Subcutaneous abdominal adipose tissue (tissue), 5 donors: ENCODE measurements around the gene CAPN11.

Experiments used
- H3K27ac ChIP-seq: one replicate; pipeline ENCODE4 v1.7.0; 2013; ENCODE audit warnings: low read depth, mild to moderate bottlenecking, inconsistent platforms, low read length, moderate library complexity
- H3K27me3 ChIP-seq, 5 donors: one replicate each; pipeline ENCODE4 v1.7.0; 2013; ENCODE audit warnings: low read length in 5 of 5, inconsistent platforms in 1 of 5; ENCODE audit not compliant: control insufficient read depth in 5 of 5, insufficient read depth in 4 of 5
- H3K36me3 ChIP-seq, 5 donors: one replicate each; pipeline ENCODE4 v1.7.0; 2013; ENCODE audit warnings: low read length in 5 of 5; ENCODE audit not compliant: control insufficient read depth in 5 of 5, insufficient read depth in 5 of 5
- H3K4me1 ChIP-seq, 5 donors: one replicate each; pipeline ENCODE4 v1.7.0; 2013; ENCODE audit warnings: low read length in 5 of 5, mild to moderate bottlenecking in 3 of 5, moderate library complexity in 1 of 5; ENCODE audit not compliant: control insufficient read depth in 5 of 5, insufficient read depth in 5 of 5
- H3K4me3 ChIP-seq, 5 donors: one replicate each; pipeline ENCODE4 v1.7.0; 2013; ENCODE audit warnings: low read length in 5 of 5, low read depth in 1 of 5
- H3K9ac ChIP-seq, 5 donors: one replicate each; pipeline ENCODE4 v1.7.0; 2013; ENCODE audit warnings: low read length in 5 of 5, mild to moderate bottlenecking in 4 of 5, moderate library complexity in 3 of 5
- H3K9me3 ChIP-seq, 5 donors: one replicate each; pipeline ENCODE4 v1.7.0; 2013; ENCODE audit warnings: low read length in 5 of 5; ENCODE audit not compliant: control insufficient read depth in 5 of 5
- donor health status: healthy.
- donor health status: healthy.
- donor health status: healthy.
- donor health status: healthy.
- donor health status: healthy.

The CAPN11 gene

DNA sequence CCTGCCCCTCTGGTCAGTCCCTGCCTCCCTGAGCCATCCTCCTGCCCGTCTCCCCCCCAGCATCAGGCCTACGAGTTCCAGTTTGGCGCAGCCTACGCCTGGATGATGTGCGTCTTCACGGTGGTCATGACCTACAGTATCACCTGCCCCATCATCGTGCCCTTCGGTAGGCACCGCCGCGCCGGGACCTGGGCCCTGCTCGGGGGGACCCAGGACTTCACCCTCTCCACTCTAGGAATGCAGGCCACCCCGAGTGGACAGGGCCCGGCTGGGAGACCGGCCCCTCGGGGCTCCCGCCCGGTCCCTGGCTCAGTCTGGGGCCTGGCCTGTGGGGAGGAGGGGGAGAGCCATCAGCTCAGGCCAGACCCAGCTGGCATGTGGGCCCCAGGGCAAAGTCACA lies 6.1 kb upstream of the CAPN11 start:
- peaks cover 3 to 50% (median 38%) of the 10 kb centered on the region in 5 donors for H3K36me3 ChIP-seq
- H3K4me3 ChIP-seq: no peak overlapping the region
- H3K27ac ChIP-seq: no peak overlapping the region
- H3K27me3 ChIP-seq: no peaks in the 10 kb centered on the region
- no peaks in the 10 kb centered on the region for H3K9me3 ChIP-seq
- H3K9ac ChIP-seq: no peak overlapping the region
- H3K4me1 ChIP-seq: peaks cover 0 to 10% (median 6%) of the 10 kb centered on the region in 5 donors

- H3K4me3 ChIP-seq: no peak overlapping the region
- H3K9me3 ChIP-seq: no peaks in the 10 kb centered on the region
- no peak overlapping the region for H3K9ac ChIP-seq
- peaks cover 3 to 35% (median 22%) of the 10 kb centered on the region in 5 donors for H3K36me3 ChIP-seq
- no peaks in the 10 kb centered on the region for H3K27me3 ChIP-seq
- no peak overlapping the region for H3K27ac ChIP-seq
- peaks cover 0 to 10% (median 6%) of the 10 kb centered on the region in 5 donors for H3K4me1 ChIP-seq
Measured at GRCh38 chr6:44154067-44154466, 4.6 kb upstream of the CAPN11 start.

GRCh38 chr6:44156494-44157151 lies 2.0 kb upstream of the CAPN11 start:
- H3K4me3 ChIP-seq: no peak overlapping the region
- H3K9me3 ChIP-seq: no peaks in the 10 kb centered on the region
- peaks cover 0 to 7% (median 5%) of the 10 kb centered on the region in 5 donors for H3K4me1 ChIP-seq
- no peak overlapping the region for H3K27ac ChIP-seq
- no peaks in the 10 kb centered on the region for H3K27me3 ChIP-seq
- H3K9ac ChIP-seq: no peak overlapping the region
- peaks cover 0 to 18% (median 9%) of the 10 kb centered on the region in 5 donors for H3K36me3 ChIP-seq

- Histone ChIP-seq H3K4me1 (peaks cover 0 to 4% (median 0%) of the 10 kb centered on the region in 5 donors), H3K36me3 (peaks cover 0 to 17% (median 9%) of the 10 kb centered on the region in 5 donors), H3K27ac (no peak overlapping the region), H3K4me3 (no peak overlapping the region), H3K27me3 (no peaks in the 10 kb centered on the region), H3K9ac (no peak overlapping the region), H3K9me3 (no peaks in the 10 kb centered on the region)
Measured at GRCh38 chr6:44157152-44157521, 1.5 kb upstream of the CAPN11 start.

- Histone ChIP-seq H3K36me3 (no peaks in the 10 kb centered on the region), H3K4me3 (no peak overlapping the region), H3K27ac (no peak overlapping the region), H3K4me1 (no peaks in the 10 kb centered on the region), H3K9me3 (no peaks in the 10 kb centered on the region), H3K9ac (no peak overlapping the region), H3K27me3 (peaks cover 0 to 6% (median 0%) of the 10 kb centered on the region in 5 donors)
Measured at GRCh38 chr6:44161997-44162338, 3.3 kb downstream of the CAPN11 start.

GRCh38 chr6:44162876-44163625 lies 4.4 kb downstream of the CAPN11 start:
- no peak overlapping the region for H3K27ac ChIP-seq
- no peaks in the 10 kb centered on the region for H3K36me3 ChIP-seq
- H3K4me1 ChIP-seq: no peaks in the 10 kb centered on the region
- H3K27me3 ChIP-seq: peaks cover 0 to 6% (median 0%) of the 10 kb centered on the region in 5 donors
- no peaks in the 10 kb centered on the region for H3K9me3 ChIP-seq
- no peak overlapping the region for H3K4me3 ChIP-seq
- no peak overlapping the region for H3K9ac ChIP-seq

GRCh38 chr6:44166116-44166515 lies 7.5 kb downstream of the CAPN11 start:
- Histone ChIP-seq H3K36me3 (no peaks in the 10 kb centered on the region), H3K27ac (no peak overlapping the region), H3K9ac (no peak overlapping the region), H3K27me3 (peaks cover 0 to 6% (median 0%) of the 10 kb centered on the region in 5 donors), H3K4me1 (peaks cover 0 to 5% (median 0%) of the 10 kb centered on the region in 5 donors), H3K9me3 (no peaks in the 10 kb centered on the region), H3K4me3 (no peak overlapping the region)

DNA sequence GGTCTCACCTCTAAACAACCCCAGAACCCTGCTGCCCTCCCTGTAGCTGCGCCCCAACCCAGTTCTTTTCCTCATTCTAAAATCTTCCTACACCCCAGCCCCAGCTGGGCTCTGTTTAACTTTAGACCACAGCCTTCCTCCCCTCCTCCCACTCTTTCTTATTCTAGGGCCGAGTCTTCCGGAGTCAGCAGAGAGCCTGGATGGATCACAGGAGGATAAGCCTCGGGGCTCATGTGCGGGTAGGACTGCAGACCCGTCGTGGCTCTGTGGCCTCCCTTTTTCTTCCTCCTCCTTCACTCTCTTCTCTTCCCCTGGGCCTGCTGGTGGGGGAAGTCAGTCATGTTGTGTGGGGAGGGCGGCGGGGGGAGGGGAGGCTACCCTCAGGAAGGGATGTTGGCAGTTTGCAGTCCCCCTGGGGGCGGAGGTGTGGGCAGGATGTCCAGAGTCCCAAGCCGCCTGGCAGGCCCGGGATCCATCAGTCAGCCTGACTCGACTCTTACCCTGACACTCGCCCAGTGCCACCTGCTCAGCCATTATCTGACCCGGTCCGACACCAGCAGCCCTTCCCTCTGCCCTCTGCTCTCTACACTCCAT lies 8.1 kb downstream of the CAPN11 start:
- H3K27ac ChIP-seq: no peak overlapping the region
- H3K36me3 ChIP-seq: no peaks in the 10 kb centered on the region

GRCh38 chr6:44167567-44167966 lies 8.9 kb downstream of the CAPN11 start:
- Histone ChIP-seq H3K36me3 (no peaks in the 10 kb centered on the region), H3K27ac (no peak overlapping the region), H3K9me3 (no peaks in the 10 kb centered on the region), H3K4me1 (peaks cover 0 to 7% (median 3%) of the 10 kb centered on the region in 5 donors), H3K27me3 (peaks cover 0 to 6% (median 0%) of the 10 kb centered on the region in 5 donors), H3K9ac (no peak overlapping the region), H3K4me3 (no peak overlapping the region)

More for the DNA sequence above, 8.1 kb downstream of the CAPN11 start:
- H3K27me3 ChIP-seq: peaks cover 0 to 6% (median 0%) of the 10 kb centered on the region in 5 donors
- H3K9me3 ChIP-seq: no peaks in the 10 kb centered on the region
- H3K4me1 ChIP-seq: peaks cover 0 to 5% (median 0%) of the 10 kb centered on the region in 5 donors
- H3K9ac ChIP-seq: no peak overlapping the region
- H3K4me3 ChIP-seq: no peak overlapping the region

GRCh38 chr6:44169154-44169553 lies 10.5 kb downstream of the CAPN11 start:
- H3K27me3 ChIP-seq: peaks cover 0 to 7% (median 0%) of the 10 kb centered on the region in 5 donors
- H3K9ac ChIP-seq: no peak overlapping the region
- H3K27ac ChIP-seq: no peak overlapping the region
- no peaks in the 10 kb centered on the region for H3K9me3 ChIP-seq
- peaks cover 4 to 13% (median 10%) of the 10 kb centered on the region in 5 donors for H3K4me1 ChIP-seq
- H3K36me3 ChIP-seq: no peaks in the 10 kb centered on the region
- no peak overlapping the region for H3K4me3 ChIP-seq
